Subcutaneous adipose tissue (tissue), 4 donors: ENCODE measurements around the gene CPNE7. TPM values are rescaled to one million over a fixed set of nuclear protein-coding genes. Genes with fewer than 3 reads are reported as not detected.

ENCODE experiments used
- CTCF ChIP-seq: fragments of 450-650 bp; IDR thresholded peaks from one replicate; pipeline ENCODE4 v1.5.1; 2016; ENCODE audit warnings: low read depth, mild to moderate bottlenecking, control low read depth, antibody characterized with exemption, moderate library complexity
- total RNA-seq, 4 donors: library from RNA; depleted of rRNA; stranded (reverse); fragments of >200 nt; gene quantifications; one replicate each; pipeline ENCODE4 v1.1.0, GENCODE V29; 2016

CPNE7 gene
- total RNA-seq, 4 donors from 2014 or later: not detected

GRCh38 chr16:89582614-89583196 lies 7.1 kb downstream of the CPNE7 start:
- no peak for TF ChIP-seq CTCF

GRCh38 chr16:89583197-89583894 lies 7.8 kb downstream of the CPNE7 start:
- TF ChIP-seq CTCF: no peak

- TF ChIP-seq CTCF: no peak
Measured at GRCh38 chr16:89583895-89584644, 8.5 kb downstream of the CPNE7 start.

GRCh38 chr16:89584768-89585549 lies 9.4 kb downstream of the CPNE7 start:
- no peak for TF ChIP-seq CTCF

- TF ChIP-seq CTCF: no peak
Measured at GRCh38 chr16:89586218-89586617, 10.7 kb downstream of the CPNE7 start.

GRCh38 chr16:89586853-89587252 lies 11.3 kb downstream of the CPNE7 start:
- no peak for TF ChIP-seq CTCF
